ENCODE data around the gene PTPRK. TPM values are rescaled to one million over a fixed set of nuclear protein-coding genes. Genes with fewer than 3 reads are reported as not detected.

Gene PTPRK
- total and polyA plus RNA-seq, 2 donors: 9.3 to 26.8 TPM

DNA sequence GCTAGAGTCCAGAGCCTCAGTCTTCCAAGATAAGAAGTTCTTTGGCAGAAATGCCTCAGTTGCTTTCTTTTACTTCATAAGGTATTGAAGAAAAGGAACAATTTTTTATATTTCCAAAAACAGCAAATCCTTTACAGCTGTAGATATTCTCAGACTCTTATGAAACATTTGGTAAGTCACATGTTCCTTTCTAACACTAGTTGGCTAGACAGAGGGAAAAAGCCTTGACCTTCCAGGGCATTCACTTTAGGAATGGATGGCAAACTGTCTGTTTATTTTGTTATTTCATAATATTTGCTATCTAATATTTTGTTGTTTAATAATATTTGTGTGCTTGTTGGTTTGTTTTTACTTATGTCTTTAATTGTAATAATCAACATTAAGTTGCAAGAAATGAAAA lies 140.8 kb downstream of the PTPRK start:
- Histone ChIP-seq H3K4me3 (ENCODE audit: low read length in 2 of 2) (no peak overlapping the region), H3K27ac (ENCODE audit: low read depth in 1 of 2, low read length in 1 of 2) (no peak overlapping the region), H3K9me3 (ENCODE audit: control insufficient read depth in 2 of 2, insufficient read depth in 1 of 2, low read length in 1 of 2) (peaks cover 2 to 21% of the 10 kb centered on the region in 2 donors), H3K4me1 (ENCODE audit: control insufficient read depth in 2 of 2, insufficient read depth in 2 of 2, low read length in 2 of 2) (no peaks in the 10 kb centered on the region), H3K27me3 (ENCODE audit: control insufficient read depth in 2 of 2, insufficient read depth in 1 of 2, low read length in 1 of 2) (no peaks in the 10 kb centered on the region), H3K36me3 (ENCODE audit: control insufficient read depth in 2 of 2, insufficient read depth in 2 of 2, low read length in 1 of 2) (peaks cover 0 to 11% of the 10 kb centered on the region in 2 donors)
- no peak for DNase-seq (ENCODE audit: low read depth in 6 of 9, low spot score in 9 of 9)

DNA sequence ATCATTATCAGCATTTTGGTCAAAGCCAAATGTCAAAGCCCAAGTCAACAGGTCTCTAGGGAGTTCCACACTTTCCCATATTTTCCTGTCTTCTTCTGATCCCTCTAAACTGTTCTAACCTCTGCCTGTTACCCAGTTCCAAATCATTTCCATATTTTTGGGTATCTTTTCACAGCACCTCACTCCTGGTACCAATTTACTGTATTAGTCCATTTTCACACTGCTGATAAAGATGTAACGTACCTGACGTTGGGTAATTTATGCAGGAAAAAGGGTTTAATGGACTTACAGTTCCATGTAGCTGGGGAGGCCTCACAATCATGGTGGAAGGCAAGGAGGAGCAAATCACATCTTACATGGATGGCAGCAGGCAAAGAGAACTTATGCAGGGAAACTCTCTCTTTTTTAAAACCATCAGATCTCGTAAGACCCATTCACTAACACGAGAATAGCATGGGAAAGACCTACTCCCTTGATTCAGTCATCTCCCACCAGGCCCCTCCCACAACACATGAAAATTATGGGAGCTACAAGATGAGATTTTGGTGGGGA lies 143.4 kb downstream of the PTPRK start:
- no peak overlapping the region for H3K4me3 ChIP-seq (ENCODE audit: low read length in 2 of 2)
- H3K27me3 ChIP-seq (ENCODE audit: control insufficient read depth in 2 of 2, insufficient read depth in 1 of 2, low read length in 1 of 2): no peaks in the 10 kb centered on the region
- peaks cover 0 to 11% of the 10 kb centered on the region in 2 donors for H3K36me3 ChIP-seq (ENCODE audit: control insufficient read depth in 2 of 2, insufficient read depth in 2 of 2, low read length in 1 of 2)
- 97% methylated on average over 4 of the region's 4 CpGs for WGBS
- no peak overlapping the region for H3K27ac ChIP-seq (ENCODE audit: low read depth in 1 of 2, low read length in 1 of 2)
- no peaks in the 10 kb centered on the region for H3K4me1 ChIP-seq (ENCODE audit: control insufficient read depth in 2 of 2, insufficient read depth in 2 of 2, low read length in 2 of 2)
- H3K9me3 ChIP-seq (ENCODE audit: control insufficient read depth in 2 of 2, insufficient read depth in 1 of 2, low read length in 1 of 2): peaks cover 2 to 21% of the 10 kb centered on the region in 2 donors
- DNase-seq (ENCODE audit: low read depth in 6 of 9, low spot score in 9 of 9): no peak

DNA sequence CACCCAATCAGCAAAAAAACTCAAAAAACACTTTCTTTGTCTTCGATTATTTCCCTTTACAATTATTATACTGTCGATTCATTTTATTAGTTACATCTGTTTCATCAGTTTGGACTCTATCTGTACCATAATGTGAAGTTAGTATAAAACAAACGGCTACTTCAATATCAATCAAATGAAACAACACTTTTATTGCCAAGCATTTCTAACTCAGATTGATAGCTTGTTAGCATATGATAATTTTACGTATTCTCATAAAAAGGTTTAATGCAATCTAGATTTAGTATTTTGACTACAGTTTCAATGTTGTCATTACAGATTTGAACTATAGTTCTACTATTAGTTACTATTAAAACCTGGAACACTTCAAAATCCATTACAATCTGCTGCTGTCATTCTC lies 149.3 kb downstream of the PTPRK start:
- Histone ChIP-seq H3K4me3 (ENCODE audit: low read length in 2 of 2) (no peak overlapping the region), H3K36me3 (ENCODE audit: control insufficient read depth in 2 of 2, insufficient read depth in 2 of 2, low read length in 1 of 2) (peaks cover 0 to 4% of the 10 kb centered on the region in 2 donors), H3K27me3 (ENCODE audit: control insufficient read depth in 2 of 2, insufficient read depth in 1 of 2, low read length in 1 of 2) (no peaks in the 10 kb centered on the region), H3K4me1 (ENCODE audit: control insufficient read depth in 2 of 2, insufficient read depth in 2 of 2, low read length in 2 of 2) (no peaks in the 10 kb centered on the region), H3K27ac (ENCODE audit: low read depth in 1 of 2, low read length in 1 of 2) (no peak overlapping the region), H3K9me3 (ENCODE audit: control insufficient read depth in 2 of 2, insufficient read depth in 1 of 2, low read length in 1 of 2) (peaks cover 0 to 9% of the 10 kb centered on the region in 2 donors)
- 96% methylated on average over 4 of the region's 4 CpGs for WGBS
- no peak for DNase-seq (ENCODE audit: low read depth in 6 of 9, low spot score in 9 of 9)

DNA sequence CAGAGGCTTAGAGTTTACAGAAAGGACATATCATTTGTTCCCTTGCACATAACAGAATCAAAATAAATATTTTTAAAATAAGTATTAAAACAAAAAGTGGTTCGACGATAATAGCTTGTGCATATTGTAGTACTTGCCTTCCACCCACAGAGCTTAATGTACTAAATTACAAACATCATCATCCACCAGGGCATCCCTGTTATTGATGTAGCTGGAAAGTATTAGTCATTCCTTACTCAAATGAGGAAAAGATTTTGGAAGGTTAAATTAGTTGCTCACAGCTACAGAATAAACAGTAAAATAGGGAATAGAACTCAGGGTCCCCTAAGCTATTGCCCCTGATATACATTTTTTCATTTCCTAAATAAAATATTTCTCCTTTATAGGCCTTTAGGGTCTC lies 150.3 kb downstream of the PTPRK start:
- Histone ChIP-seq H3K4me3 (ENCODE audit: low read length in 2 of 2) (no peak overlapping the region), H3K9me3 (ENCODE audit: control insufficient read depth in 2 of 2, insufficient read depth in 1 of 2, low read length in 1 of 2) (no peaks in the 10 kb centered on the region), H3K4me1 (ENCODE audit: control insufficient read depth in 2 of 2, insufficient read depth in 2 of 2, low read length in 2 of 2) (no peaks in the 10 kb centered on the region), H3K36me3 (ENCODE audit: control insufficient read depth in 2 of 2, insufficient read depth in 2 of 2, low read length in 1 of 2) (no peaks in the 10 kb centered on the region), H3K27ac (ENCODE audit: low read depth in 1 of 2, low read length in 1 of 2) (no peak overlapping the region), H3K27me3 (ENCODE audit: control insufficient read depth in 2 of 2, insufficient read depth in 1 of 2, low read length in 1 of 2) (no peaks in the 10 kb centered on the region)
- no peak for DNase-seq (ENCODE audit: low read depth in 6 of 9, low spot score in 9 of 9)
- 93% methylated on average over 2 of the region's 2 CpGs for WGBS

DNA sequence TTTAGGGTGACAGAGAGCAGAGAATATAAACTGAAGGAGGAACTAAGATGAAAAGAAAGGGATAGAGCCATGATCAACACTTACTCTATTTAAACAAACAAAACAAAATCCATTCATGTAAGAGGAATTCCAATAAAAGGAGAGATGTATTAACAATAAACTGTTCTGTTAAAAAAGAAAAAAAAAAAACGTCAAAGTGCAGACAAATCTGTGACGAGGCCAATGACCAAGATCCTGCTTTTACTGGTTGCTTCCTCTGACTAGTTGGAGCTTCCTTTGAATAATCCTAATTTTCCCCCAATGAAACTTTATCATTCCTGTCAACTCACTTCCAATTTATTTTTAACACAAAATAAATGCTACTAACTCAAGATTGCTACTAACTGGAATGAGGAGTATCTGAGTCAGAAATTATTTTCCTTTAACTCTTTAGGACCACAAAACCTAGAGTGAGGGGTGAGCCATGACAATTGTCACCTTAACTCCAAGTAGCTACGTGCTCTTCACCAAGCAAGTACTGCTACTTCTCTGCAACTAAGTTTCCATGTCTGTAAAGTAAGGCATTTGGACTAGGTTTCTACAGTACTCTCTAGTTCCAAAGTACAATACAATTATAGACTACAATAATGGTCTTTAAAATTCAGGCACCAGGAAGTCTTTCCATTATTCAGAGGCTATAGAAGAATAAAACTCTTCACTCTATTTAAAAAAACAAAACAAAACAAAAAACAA lies 152.0 kb downstream of the PTPRK start:
- no peaks in the 10 kb centered on the region for H3K9me3 ChIP-seq (ENCODE audit: control insufficient read depth in 2 of 2, insufficient read depth in 1 of 2, low read length in 1 of 2)
- 96% methylated on average over 3 of the region's 3 CpGs for WGBS

DNA sequence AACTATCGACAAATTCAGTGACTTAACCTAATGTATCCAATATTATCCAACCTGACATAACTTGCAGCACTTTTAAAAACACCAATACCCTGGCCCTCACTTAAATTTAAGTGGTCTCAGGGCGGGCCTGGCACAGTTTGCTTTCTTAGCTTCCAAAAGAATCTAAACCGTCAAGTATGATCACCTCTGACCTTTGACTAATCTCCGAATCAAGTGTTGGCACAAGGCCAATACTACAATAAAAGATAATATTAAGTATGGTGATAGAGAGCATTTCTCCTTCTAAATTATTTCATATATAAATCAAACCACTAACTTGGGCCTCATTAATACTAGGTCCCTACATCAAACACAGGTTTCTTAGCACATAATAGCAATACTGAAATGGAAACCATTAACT lies 153.0 kb downstream of the PTPRK start:
- Histone ChIP-seq H3K27ac (ENCODE audit: low read depth in 1 of 2, low read length in 1 of 2) (no peak overlapping the region), H3K27me3 (ENCODE audit: control insufficient read depth in 2 of 2, insufficient read depth in 1 of 2, low read length in 1 of 2) (no peaks in the 10 kb centered on the region), H3K4me1 (ENCODE audit: control insufficient read depth in 2 of 2, insufficient read depth in 2 of 2, low read length in 2 of 2) (no peaks in the 10 kb centered on the region), H3K36me3 (ENCODE audit: control insufficient read depth in 2 of 2, insufficient read depth in 2 of 2, low read length in 1 of 2) (no peaks in the 10 kb centered on the region), H3K9me3 (ENCODE audit: control insufficient read depth in 2 of 2, insufficient read depth in 1 of 2, low read length in 1 of 2) (no peaks in the 10 kb centered on the region), H3K4me3 (ENCODE audit: low read length in 2 of 2) (no peak overlapping the region)
- 99% methylated on average over 4 of the region's 4 CpGs for WGBS
- DNase-seq (ENCODE audit: low read depth in 6 of 9, low spot score in 9 of 9): no peak

More for the DNA sequence above, 152.0 kb downstream of the PTPRK start:
- no peak for DNase-seq (ENCODE audit: low read depth in 6 of 9, low spot score in 9 of 9)
- no peaks in the 10 kb centered on the region for H3K4me1 ChIP-seq (ENCODE audit: control insufficient read depth in 2 of 2, insufficient read depth in 2 of 2, low read length in 2 of 2)
- no peak overlapping the region for H3K4me3 ChIP-seq (ENCODE audit: low read length in 2 of 2)
- H3K36me3 ChIP-seq (ENCODE audit: control insufficient read depth in 2 of 2, insufficient read depth in 2 of 2, low read length in 1 of 2): no peaks in the 10 kb centered on the region
- no peaks in the 10 kb centered on the region for H3K27me3 ChIP-seq (ENCODE audit: control insufficient read depth in 2 of 2, insufficient read depth in 1 of 2, low read length in 1 of 2)
- no peak overlapping the region for H3K27ac ChIP-seq (ENCODE audit: low read depth in 1 of 2, low read length in 1 of 2)

DNA sequence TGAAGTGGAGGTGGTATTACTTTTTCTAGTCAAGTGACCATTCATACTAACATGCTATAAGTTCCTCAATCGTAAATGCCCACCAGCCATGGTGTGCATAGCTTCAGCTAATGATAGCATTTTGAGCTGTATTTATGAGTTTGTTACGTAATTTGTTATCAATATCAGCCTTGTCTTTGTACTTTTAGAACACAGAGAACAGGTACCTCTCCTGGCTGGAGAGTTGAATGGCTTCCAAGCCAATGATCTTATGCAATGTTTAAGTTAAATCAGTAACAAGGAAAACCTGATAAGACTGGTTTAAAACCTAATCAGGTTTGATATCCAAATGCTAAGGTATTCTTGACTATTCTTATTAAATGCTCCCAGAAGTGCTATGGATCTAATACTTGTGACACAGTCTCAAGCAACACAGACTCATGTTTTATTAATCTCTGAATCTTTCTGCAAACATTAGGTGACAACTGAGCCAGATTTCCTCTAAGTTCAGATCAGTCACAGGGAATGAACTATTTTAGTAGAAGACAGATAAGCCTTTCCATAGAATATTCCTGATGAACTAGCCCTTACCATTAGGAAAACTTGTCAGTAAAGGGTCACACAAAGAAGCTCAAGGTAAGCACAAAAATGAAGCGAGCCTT lies 154.8 kb downstream of the PTPRK start:
- 96% methylated on average over 3 of the region's 3 CpGs for WGBS
- no peak for DNase-seq (ENCODE audit: low read depth in 6 of 9, low spot score in 9 of 9)
- H3K27me3 ChIP-seq (ENCODE audit: control insufficient read depth in 2 of 2, insufficient read depth in 1 of 2, low read length in 1 of 2): no peaks in the 10 kb centered on the region
- H3K36me3 ChIP-seq (ENCODE audit: control insufficient read depth in 2 of 2, insufficient read depth in 2 of 2, low read length in 1 of 2): no peaks in the 10 kb centered on the region
- no peaks in the 10 kb centered on the region for H3K9me3 ChIP-seq (ENCODE audit: control insufficient read depth in 2 of 2, insufficient read depth in 1 of 2, low read length in 1 of 2)
- H3K4me1 ChIP-seq (ENCODE audit: control insufficient read depth in 2 of 2, insufficient read depth in 2 of 2, low read length in 2 of 2): no peaks in the 10 kb centered on the region
- no peak overlapping the region for H3K27ac ChIP-seq (ENCODE audit: low read depth in 1 of 2, low read length in 1 of 2)
- H3K4me3 ChIP-seq (ENCODE audit: low read length in 2 of 2): no peak overlapping the region

DNA sequence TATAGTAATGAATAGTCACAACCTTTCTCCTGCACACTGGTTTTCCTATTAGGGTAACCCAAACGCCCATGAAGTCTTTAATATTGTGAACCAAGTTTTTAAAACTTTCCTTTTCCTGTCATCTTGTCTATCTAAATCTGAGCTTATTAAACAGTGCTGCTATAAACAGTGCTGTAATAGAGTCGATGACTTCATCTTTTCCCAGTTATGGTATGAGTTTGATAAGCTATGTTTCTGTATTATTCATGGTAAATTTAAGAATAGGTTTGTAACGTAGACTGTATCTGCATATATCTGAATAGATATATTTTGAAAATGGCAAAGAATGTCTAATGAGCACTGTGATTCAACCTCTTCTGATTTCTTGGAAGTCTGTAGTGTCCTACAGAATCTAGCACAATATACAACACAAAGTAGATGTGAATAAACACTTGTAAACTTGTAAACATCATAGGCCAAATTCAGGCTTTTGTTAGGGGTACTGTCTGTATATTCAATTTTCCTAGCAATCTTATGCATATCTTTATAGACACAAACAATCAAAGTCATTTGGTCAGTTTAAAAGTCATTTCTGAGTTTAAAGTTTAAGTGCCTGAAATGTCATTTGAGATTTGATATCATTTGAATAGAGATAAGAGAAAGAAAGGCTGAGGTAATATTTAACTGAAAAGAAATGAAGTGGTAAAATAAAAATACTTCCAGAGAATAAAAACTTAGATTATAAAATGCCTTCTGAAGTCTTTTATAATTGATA lies 155.5 kb downstream of the PTPRK start:
- H3K27me3 ChIP-seq (ENCODE audit: control insufficient read depth in 2 of 2, insufficient read depth in 1 of 2, low read length in 1 of 2): no peaks in the 10 kb centered on the region
- H3K27ac ChIP-seq (ENCODE audit: low read depth in 1 of 2, low read length in 1 of 2): no peak overlapping the region
- DNase-seq (ENCODE audit: low read depth in 6 of 9, low spot score in 9 of 9): no peak
- no peaks in the 10 kb centered on the region for H3K4me1 ChIP-seq (ENCODE audit: control insufficient read depth in 2 of 2, insufficient read depth in 2 of 2, low read length in 2 of 2)
- H3K36me3 ChIP-seq (ENCODE audit: control insufficient read depth in 2 of 2, insufficient read depth in 2 of 2, low read length in 1 of 2): no peaks in the 10 kb centered on the region
- H3K4me3 ChIP-seq (ENCODE audit: low read length in 2 of 2): no peak overlapping the region
- H3K9me3 ChIP-seq (ENCODE audit: control insufficient read depth in 2 of 2, insufficient read depth in 1 of 2, low read length in 1 of 2): no peaks in the 10 kb centered on the region
- WGBS: 97% methylated on average over 3 of the region's 3 CpGs

Measured in thymus (tissue), 11 donors.